ENCODE data around the gene SUN3. TPM values are rescaled to one million over a fixed set of nuclear protein-coding genes. Genes with fewer than 3 reads are reported as not detected.

SUN3 gene
- total and polyA plus RNA-seq, 2 of the 8 experiments (the other 6 are each of a cell fraction or from before 2014, with no cell fraction given), result not detected

- H3K18ac ChIP-seq (ENCODE audit: extremely low read depth, low read length), result no peak overlapping the region
- no peak overlapping the region for H2BK20ac ChIP-seq (ENCODE audit: low read length)
- H2BK5ac ChIP-seq (ENCODE audit: low read depth, low read length), result no peak overlapping the region
- no peak overlapping the region for H3K23ac ChIP-seq (ENCODE audit: insufficient read length)
- no peak overlapping the region for H3K4me3 ChIP-seq (ENCODE audit: extremely low read depth in 1 of 4, insufficient read depth in 2 of 4, low read depth in 3 of 4, low read length in 4 of 4)
- FAIRE-seq (no peak), DNase-seq (ENCODE audit: low read depth in 1 of 2, low spot score in 2 of 2) (no peak)
- no peak overlapping the region for H4K5ac ChIP-seq (ENCODE audit: insufficient read length, low read depth, low read length)
- no peak overlapping the region for H2AK5ac ChIP-seq (ENCODE audit: low read depth, low read length)
- H2BK120ac ChIP-seq (replicated peaks; ENCODE audit: low read depth, low read length), result no peak overlapping the region
- H3K79me2 ChIP-seq (ENCODE audit: control insufficient read depth in 1 of 2, insufficient read depth in 2 of 2, low read length in 2 of 2), result no peaks in the 10 kb centered on the region
- no peak overlapping the region for H3K56ac ChIP-seq (replicated peaks; ENCODE audit: insufficient read length, low read depth, low read length)
- H2BK12ac ChIP-seq (ENCODE audit: low read depth, low read length), result no peak overlapping the region
- no peak overlapping the region for H2AFZ ChIP-seq (ENCODE audit: low read length)
- H3K27me3 ChIP-seq (replicated peaks in 1 of 4; ENCODE audit: control insufficient read depth in 3 of 4, extremely low read depth in 1 of 4, insufficient read depth in 3 of 4, low read length in 3 of 4), result peaks cover 0 to 3% (median 0%) of the 10 kb centered on the region in 4 experiments; a peak in 1 of 7 replicates
- 0 out of 2 replicates have a peak, but pooled peaks cover 2% of the 10 kb centered on the region for H3K23me2 ChIP-seq (ENCODE audit: low read depth, low read length)
- no peaks in the 10 kb centered on the region for H3K79me1 ChIP-seq (ENCODE audit: low read depth, low read length)
- no peak overlapping the region for H2BK15ac ChIP-seq (ENCODE audit: low read length)
- ChIA-PET CTCF (ENCODE audit: partially characterized antibody) (interaction anchor here (2.5 kb wide), 1 partner anchor 23 kb away, joined by 9 read pairs; no protein-coding TSS in a partner anchor), POLR2A (ENCODE audit: partially characterized antibody) (no interaction called here)
- no peak overlapping the region for H3K14ac ChIP-seq (ENCODE audit: insufficient read length)
- TF ChIP-seq SP4 (IDR thresholded peaks at IDR 0.05; ENCODE audit: low read length) (no peak), HDAC6 (IDR thresholded peaks at IDR 0.05; ENCODE audit: low read depth, low read length) (no peak), POLR2AphosphoS5 (IDR thresholded peaks at IDR 0.05; ENCODE audit: low read depth, low read length) (no peak), SP2 (IDR thresholded peaks at IDR 0.05; ENCODE audit: low read length) (no peak), SIX5 (IDR thresholded peaks at IDR 0.05; ENCODE audit: low read depth, low read length) (no peak), SIRT6 (IDR thresholded peaks at IDR 0.05; ENCODE audit: low read length) (no peak)
- H4K8ac ChIP-seq (ENCODE audit: extremely low read depth, insufficient read depth, low read length), result no peak overlapping the region
- H3K4me1 ChIP-seq (replicated peaks in 1 of 4; ENCODE audit: control insufficient read depth in 3 of 4, insufficient read depth in 4 of 4, low read length in 3 of 4), result no peaks in the 10 kb centered on the region
- no peak overlapping the region for H3K27ac ChIP-seq (ENCODE audit: low read depth, low read length)
- H3K4ac ChIP-seq (replicated peaks; ENCODE audit: insufficient read length, low read depth, low read length), result no peak overlapping the region
- no peak overlapping the region for H3K9ac ChIP-seq (replicated peaks in 1 of 4; ENCODE audit: extremely low read depth in 1 of 4, low read depth in 3 of 4, low read length in 3 of 4)
- H3K36me3 ChIP-seq (ENCODE audit: control insufficient read depth in 2 of 4, insufficient read depth in 4 of 4, low read length in 3 of 4), result no peaks in the 10 kb centered on the region
- no peaks in the 10 kb centered on the region for H3K9me3 ChIP-seq (ENCODE audit: insufficient read depth in 2 of 2, low read depth in 1 of 2, low read length in 1 of 2)
- no peaks in the 10 kb centered on the region for H4K20me1 ChIP-seq (replicated peaks in 1 of 2; ENCODE audit: control insufficient read depth in 1 of 2, insufficient read depth in 2 of 2, low read length in 2 of 2)
- H3K4me2 ChIP-seq (ENCODE audit: insufficient read depth in 1 of 2, low read depth in 2 of 2, low read length in 2 of 2), result no peak overlapping the region
- 90% methylated on average over 3 of the region's 3 CpGs; no CpG with 5 or more reads in 1 of the 2 experiments for WGBS, 2 experiments (ENCODE audit: extremely low coverage in 1 of 2, insufficient coverage in 1 of 2, insufficient read length in 1 of 2, insufficient replicate concordance in 2 of 2, low coverage in 1 of 2, low lambda C conversion rate in 2 of 2, missing lambda C conversion rate in 1 of 2)
- no peak overlapping the region for H4K91ac ChIP-seq (replicated peaks; ENCODE audit: insufficient read length, low read length)
Observed at GRCh38 chr7:48011951-48012350, 17.0 kb downstream of the SUN3 start.

Measured in H1 (cell line).